ENCODE results near the gene URAD.

The URAD gene

DNA sequence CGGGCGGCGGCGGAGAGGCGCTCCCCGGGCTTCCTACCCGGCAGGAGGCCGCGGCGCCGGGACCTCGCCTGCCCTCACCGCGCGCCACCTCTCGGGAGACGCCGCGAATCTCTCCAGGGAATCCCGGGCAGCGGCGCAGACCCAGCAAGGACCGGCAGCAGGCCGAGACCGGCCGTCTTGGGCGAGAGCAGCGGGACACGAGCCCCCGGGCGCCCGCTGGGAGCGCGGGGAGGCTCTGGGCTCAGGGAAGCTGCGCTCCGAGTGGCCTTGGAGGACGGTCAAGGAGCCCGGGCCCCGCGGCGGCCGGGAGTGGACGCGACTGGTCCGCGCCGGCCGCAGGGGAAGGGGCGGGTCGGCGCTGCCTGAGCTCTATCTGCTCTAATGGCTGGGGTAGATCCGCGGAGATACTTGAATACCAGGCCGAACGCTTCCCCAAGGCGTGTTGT is 34.1 kb downstream of the URAD start:
- DNase-seq, result no peak

DNA sequence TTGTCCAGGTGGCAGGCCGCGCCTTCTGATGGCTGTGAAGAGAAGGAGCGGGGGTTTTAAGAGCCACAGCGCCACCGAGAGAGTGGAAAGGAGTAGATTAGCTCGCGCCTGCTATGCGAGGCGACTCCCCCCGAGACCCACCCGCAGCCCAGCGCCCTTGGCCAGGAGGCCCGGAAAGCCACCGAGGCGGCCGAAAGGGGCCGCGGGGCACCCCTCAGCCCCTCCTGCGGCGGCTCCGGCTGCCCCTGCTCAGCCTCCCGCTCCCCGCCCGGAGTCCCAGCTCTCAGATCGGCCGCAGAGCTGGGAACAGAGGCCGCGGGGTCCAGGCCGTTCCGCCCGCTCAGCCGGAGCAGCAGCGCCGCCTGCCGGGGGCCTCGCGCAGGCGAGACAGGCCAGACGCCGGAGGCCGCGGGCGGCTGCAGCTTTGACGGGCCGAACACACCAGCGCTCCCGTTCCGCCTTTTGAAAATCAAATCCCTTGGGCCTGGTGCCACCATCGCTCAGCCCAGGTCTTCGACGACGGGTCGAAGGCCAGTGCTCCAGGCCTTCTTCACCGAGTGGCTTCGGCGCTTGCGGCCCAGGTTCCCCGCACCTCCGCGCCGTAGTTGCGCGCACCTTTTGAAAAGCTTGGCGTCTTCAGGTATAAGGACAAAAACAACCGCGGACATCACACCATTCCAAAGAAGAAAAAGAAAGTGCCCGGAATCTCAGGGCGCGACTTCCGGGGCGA is 34.7 kb downstream of the URAD start:
- no peak for DNase-seq

DNA sequence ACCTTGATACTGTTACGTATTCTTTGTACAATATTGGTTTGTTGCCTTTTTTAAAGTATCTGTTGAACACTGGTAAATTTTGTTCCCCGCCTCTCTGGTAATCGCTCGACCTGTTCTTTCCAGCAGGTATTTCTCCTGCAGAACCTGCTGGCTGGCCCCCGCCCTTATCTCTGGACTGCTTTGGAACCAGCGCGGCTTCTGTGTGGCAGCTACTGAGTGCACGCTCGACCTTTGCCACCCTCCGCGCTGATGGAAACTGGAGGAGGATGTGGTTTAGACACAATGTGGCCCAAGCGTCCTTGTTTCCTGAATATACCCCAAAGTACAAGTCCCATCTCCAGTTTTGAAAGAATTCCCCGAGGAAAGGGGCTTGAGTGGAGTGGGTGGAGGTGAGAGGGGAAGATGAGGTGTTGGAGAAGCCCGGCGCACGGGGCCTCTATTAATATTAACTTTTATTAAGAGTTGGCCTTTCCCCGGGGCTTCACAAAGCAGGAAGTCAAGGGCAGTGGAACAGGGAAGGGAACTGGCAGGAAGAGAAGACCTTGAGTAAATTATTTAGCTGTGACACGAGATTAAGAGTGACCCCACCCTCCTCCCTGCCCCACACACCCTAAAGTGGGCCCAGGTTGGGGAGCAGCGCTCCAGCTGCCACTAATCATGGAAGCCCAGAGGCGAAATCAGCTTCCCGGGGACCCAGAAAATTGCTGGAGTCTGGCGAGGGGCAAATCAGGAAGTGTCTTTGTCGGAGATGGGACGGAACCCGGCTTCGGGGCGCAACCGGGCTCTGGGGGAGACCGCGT is 35.4 kb downstream of the URAD start:
- DNase-seq, result no peak

DNA sequence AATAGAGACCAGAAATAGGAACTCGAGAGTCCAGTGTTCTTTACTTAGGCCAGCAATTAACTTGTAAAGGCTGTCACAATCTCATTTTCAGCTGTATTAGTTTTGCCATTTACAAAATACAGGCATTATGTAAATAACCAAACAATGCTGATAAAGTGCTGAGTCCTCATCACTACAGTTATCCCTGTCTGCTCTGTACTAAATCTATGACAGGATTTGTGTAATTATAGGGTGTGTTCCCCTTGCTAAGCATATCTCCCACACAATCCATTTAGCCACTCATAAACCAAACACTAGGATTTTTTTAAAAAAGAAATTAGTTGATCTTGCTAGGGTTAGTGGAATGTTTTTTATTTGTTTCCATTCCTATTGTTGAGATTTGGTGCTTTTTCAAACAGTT is 45.5 kb downstream of the URAD start:
- no peak for DNase-seq

DNA sequence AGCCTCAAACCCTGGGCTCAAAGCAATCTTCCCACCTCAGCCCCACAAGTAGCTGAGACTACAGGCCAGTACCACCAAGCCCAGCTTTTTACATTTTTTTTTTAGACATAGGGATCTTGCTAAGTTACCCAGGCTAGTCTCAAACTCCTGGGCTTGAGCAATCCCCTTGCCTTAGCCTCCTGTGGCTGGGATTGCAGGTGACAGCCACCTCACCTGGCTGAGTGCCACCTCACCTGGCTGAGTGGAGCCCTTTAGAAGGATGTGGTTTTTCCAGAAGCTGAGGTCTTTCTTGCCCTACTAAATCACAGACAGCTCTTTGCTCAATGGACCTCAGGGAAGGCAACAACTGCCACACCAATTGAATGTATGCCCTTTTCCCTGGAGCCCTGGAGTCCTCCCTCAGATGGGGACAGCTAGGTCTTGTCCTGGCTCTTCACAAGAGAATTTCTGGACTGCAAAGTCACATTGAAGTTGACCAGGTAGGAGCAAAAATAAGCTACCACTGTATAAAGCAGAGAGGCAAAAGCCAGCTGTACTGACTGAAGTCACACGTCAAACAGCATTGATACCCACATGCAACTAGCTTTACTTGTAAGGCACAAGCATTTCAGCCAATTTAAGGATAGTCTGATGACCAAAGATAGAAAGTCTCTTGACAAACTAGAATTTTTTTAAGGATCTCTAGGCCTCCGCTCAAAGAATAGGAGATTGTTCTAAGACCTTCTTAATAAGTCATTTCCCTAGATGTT is 54.7 kb downstream of the URAD start:
- DNase-seq, result no peak

DNA sequence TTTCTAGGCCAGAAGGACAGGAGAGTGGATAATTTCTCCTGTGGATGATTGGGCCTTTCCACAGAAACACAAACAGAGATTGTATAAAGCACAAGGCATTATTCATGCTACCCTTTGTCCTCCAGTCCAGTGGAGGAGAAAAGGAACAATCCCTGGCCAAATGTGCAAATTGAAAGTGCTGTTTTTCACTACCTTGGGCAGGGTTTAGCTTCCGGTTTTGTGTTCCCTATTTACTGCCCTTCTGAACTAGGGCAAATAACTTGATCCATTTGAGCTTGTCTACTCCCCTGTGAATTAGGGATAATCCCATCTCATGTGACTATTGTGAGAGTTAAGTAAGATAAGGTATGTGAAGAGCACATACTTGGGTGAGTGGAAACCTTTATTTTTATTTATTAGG is 55.4 kb downstream of the URAD start:
- no peak for DNase-seq

DNA sequence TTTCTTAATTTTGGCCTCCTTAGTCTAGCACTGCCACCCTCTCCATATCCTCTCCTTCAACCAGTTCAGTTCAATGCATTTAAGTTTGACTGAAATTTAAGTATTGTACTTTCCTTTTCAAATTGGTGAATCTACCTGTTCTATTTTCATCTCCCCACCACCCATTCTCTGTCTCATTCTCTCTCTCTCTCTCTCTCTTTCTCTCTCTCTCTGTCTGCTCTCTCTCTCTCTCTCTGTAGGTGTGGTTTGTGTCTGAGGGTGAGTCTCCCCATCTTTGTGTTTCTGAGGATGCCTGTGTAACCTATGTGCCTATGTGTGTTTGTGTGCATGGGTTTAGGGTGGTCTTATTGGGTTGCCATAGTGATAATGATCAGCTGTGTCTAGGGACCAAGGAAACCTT is 58.6 kb downstream of the URAD start:
- DNase-seq, result no peak

DNA sequence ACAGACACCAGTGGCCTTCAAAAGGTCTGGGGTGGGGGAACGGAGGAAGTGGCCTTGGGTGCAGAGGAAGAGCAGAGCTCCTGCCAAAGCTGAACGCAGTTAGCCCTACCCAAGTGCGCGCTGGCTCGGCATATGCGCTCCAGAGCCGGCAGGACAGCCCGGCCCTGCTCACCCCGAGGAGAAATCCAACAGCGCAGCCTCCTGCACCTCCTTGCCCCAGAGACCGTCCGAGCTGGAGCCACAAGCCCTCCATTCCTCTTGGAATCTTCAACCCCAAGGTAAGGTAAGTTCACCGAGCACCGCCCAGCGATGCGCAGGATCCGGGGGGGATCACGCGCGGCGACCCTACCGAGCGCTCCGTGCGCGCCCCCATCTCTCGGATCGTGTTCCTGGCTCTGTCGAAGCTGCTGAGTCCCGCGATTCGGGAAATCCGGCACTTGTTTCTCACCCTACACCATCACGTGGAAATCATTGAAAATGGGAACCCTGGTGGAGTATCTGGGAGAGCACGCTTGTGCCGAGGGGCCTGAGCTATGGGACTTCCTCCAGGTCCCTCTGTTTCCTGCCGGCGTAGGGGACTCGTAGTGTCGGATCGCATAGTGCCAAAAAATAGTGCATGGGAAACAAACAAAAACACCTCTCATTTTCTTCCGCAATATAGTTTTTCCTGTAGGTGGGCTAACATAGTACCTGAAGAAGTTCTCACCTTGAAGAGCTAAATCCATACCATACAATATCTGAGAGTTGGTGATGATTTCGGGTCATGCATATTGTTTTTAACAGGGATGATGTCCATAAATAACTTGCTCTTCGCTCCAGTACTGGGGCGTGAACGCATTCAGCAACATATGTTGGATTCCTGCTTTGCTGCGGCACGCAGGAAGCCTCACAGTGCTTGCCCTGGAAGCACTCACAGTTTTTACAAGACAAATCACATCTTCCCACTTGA is 59.4 kb downstream of the URAD start:
- DNase-seq, result no peak

DNA sequence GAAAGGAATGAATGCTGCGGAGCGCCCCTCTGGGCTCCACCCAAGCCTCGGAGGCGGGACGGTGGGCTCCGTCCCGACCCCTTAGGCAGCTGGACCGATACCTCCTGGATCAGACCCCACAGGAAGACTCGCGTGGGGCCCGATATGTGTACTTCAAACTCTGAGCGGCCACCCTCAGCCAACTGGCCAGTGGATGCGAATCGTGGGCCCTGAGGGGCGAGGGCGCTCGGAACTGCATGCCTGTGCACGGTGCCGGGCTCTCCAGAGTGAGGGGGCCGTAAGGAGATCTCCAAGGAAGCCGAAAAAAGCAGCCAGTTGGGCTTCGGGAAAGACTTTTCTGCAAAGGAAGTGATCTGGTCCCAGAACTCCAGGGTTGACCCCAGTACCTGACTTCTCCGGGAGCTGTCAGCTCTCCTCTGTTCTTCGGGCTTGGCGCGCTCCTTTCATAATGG is 60.1 kb downstream of the URAD start:
- no peak for DNase-seq

Data from SIG-M5 (cell line).